ENCODE data around the gene RSPH10B2.
"Not testable (repeated sequence)": the region's sequence is repeated elsewhere in the genome, so short reads cannot be mapped to it uniquely, and the experiment has no call there.

DNA sequence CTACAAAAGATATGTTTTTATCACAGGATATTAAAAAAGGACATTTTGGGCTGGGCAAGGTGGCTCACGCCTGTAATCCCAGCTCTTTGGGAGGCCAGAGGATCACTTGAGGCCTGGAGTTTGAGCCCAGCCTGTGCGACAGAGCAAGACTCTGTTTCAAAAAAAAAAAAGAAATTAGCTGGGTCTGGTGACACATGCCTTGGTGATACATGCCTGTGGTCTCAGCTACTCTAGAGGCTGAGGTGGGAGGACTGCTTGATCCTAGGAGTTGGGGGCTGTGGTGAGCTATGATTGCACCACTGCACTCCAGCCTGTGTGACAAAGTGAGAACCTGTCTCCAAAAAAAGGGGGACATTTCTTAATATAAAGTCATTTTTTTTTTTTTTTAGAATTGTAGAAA, 46.4 kb downstream of the RSPH10B2 start:
- not testable (repeated sequence) for TF ChIP-seq EZH2 (IDR thresholded peaks at IDR 0.05); POLR2AphosphoS5 (IDR thresholded peaks at IDR 0.05; ENCODE audit: borderline replicate concordance, low read depth, low read length); FOXP2 (optimal IDR thresholded peaks at IDR 0.05; ENCODE audit: control extremely low read depth, extremely low read length, insufficient read depth)

Measured in SK-N-MC (cell line).